Pulmonary artery endothelial cell (primary cell): ENCODE measurements around the gene AKAP6. TPM values are rescaled to one million over a fixed set of nuclear protein-coding genes. Genes with fewer than 3 reads are reported as not detected.

ENCODE experiments used
- DNase-seq: peaks from one replicate; pipeline ENCODE4 v3.0.0-alpha.2; 2011; ENCODE audit warnings: low read depth, low spot score
- total RNA-seq: library from RNA; depleted of rRNA; stranded (reverse); fragments of >200 nt; gene quantifications from 2 replicates; pipeline ENCODE4 v1.2.3, GENCODE V29; 2014

The AKAP6 gene
- total RNA-seq, 1 donor from 2014 or later, result 0.26 TPM

- DNase-seq, result no peak
Measured at GRCh38 chr14:32805979-32806378, 476.9 kb downstream of the AKAP6 start.

- DNase-seq, result no peak
Measured at GRCh38 chr14:32808644-32809043, 479.5 kb downstream of the AKAP6 start.

- DNase-seq, result no peak
Measured at GRCh38 chr14:32809255-32809654, 480.2 kb downstream of the AKAP6 start.

GRCh38 chr14:32813401-32813800 is 484.3 kb downstream of the AKAP6 start:
- no peak for DNase-seq

GRCh38 chr14:32814721-32815120 is 485.6 kb downstream of the AKAP6 start:
- no peak for DNase-seq

GRCh38 chr14:32816588-32816987 is 487.5 kb downstream of the AKAP6 start:
- no peak for DNase-seq

GRCh38 chr14:32817780-32818179 is 488.7 kb downstream of the AKAP6 start:
- no peak for DNase-seq

- no peak for DNase-seq
Measured at GRCh38 chr14:32818581-32818980, 489.5 kb downstream of the AKAP6 start.

- no peak for DNase-seq
Measured at GRCh38 chr14:32820181-32820580, 491.1 kb downstream of the AKAP6 start.

GRCh38 chr14:32820682-32821081 is 491.6 kb downstream of the AKAP6 start:
- DNase-seq, result no peak

GRCh38 chr14:32821964-32822653 is 493.0 kb downstream of the AKAP6 start:
- DNase-seq, result no peak

GRCh38 chr14:32823706-32824105 is 494.6 kb downstream of the AKAP6 start:
- no peak for DNase-seq

- DNase-seq, result no peak
Measured at GRCh38 chr14:32824195-32824594, 495.1 kb downstream of the AKAP6 start.

GRCh38 chr14:32825058-32825457 is 496.0 kb downstream of the AKAP6 start:
- no peak for DNase-seq

- DNase-seq, result no peak
Measured at GRCh38 chr14:32826404-32827082, 497.4 kb downstream of the AKAP6 start.

- no peak for DNase-seq
Measured at GRCh38 chr14:32827514-32827913, 498.4 kb downstream of the AKAP6 start.

GRCh38 chr14:32835924-32836323 is 506.8 kb downstream of the AKAP6 start:
- no peak for DNase-seq

- DNase-seq, result no peak
Measured at GRCh38 chr14:32841698-32842097, 512.6 kb downstream of the AKAP6 start.

GRCh38 chr14:32846821-32847365 is 517.8 kb downstream of the AKAP6 start:
- no peak for DNase-seq

GRCh38 chr14:32847867-32848266 is 518.8 kb downstream of the AKAP6 start:
- no peak for DNase-seq

- no peak for DNase-seq
Measured at GRCh38 chr14:32865827-32866376, 536.8 kb downstream of the AKAP6 start.

GRCh38 chr14:32883188-32883587 is 554.1 kb downstream of the AKAP6 start:
- DNase-seq, result no peak
